PC-9 (cell line): ENCODE results near the gene ZNF580. TPM values are rescaled to one million over a fixed set of nuclear protein-coding genes. Genes with fewer than 3 reads are reported as not detected.

Source experiments
- BruUV-seq: library from RNA; stranded (reverse); fragments of 400-500 nt; replicated peaks from 2 replicates; lab custom pipeline; 2021; lab: Mats Ljungman, UMichigan
- CTCF ChIA-PET: fragments of 300-600 bp; sonication (Branson Sonifier 250); formaldehyde crosslinking; loops from one replicate; lab custom pipeline; 2022; ENCODE audit warnings: antibody characterized with exemption; lab: Charles Lee
- POLR2A ChIA-PET: fragments of 300-600 bp; sonication (Branson Sonifier 250); formaldehyde crosslinking; loops from one replicate; lab custom pipeline; 2022; ENCODE audit warnings: antibody characterized with exemption; ENCODE audit not compliant: unreplicated experiment; lab: Charles Lee
- DNase-seq, 2 experiments: peaks; one replicate each; pipeline versions ENCODE4 v3.0.0 to v3.0.0-alpha.2; 2015 to 2022; ENCODE audit warnings: mixed read lengths in 1 of 2
- H2AFZ ChIP-seq: fragments of 200-600 bp; sonication (generic); 2 replicates; pipeline ENCODE4 v1.8.1; 2017; ENCODE audit warnings: antibody characterized with exemption
- H3F3A ChIP-seq: fragments of 200-600 bp; sonication (generic); 2 replicates; pipeline ENCODE4 v1.8.1; 2017; ENCODE audit warnings: antibody characterized with exemption, mild to moderate bottlenecking, low read depth; ENCODE audit not compliant: insufficient read depth
- H3K27ac ChIP-seq: fragments of 200-600 bp; sonication (generic); 2 replicates; pipeline ENCODE4 v1.6.1; 2016; ENCODE audit warnings: mixed run types
- H3K27me3 ChIP-seq: fragments of 200-600 bp; sonication (generic); 2 replicates; pipeline ENCODE4 v1.6.1; 2016; ENCODE audit warnings: low read depth, mixed run types; ENCODE audit not compliant: insufficient read depth
- H3K36me3 ChIP-seq: fragments of 200-600 bp; sonication (generic); 2 replicates; pipeline ENCODE4 v1.6.1; 2016; ENCODE audit warnings: low read depth, mixed run types
- H3K4me1 ChIP-seq: fragments of 200-600 bp; sonication (generic); replicated peaks from 2 replicates; pipeline ENCODE4 v1.6.1; 2016; ENCODE audit warnings: mixed run types; ENCODE audit not compliant: insufficient read depth
- H3K4me2 ChIP-seq: fragments of 200-600 bp; sonication (generic); 2 replicates; pipeline ENCODE4 v1.6.1; 2017; ENCODE audit warnings: mixed run types
- H3K4me3 ChIP-seq: fragments of 200-600 bp; sonication (generic); 2 replicates; pipeline ENCODE4 v1.6.1; 2016; ENCODE audit warnings: mixed run types
- H3K79me2 ChIP-seq: fragments of 200-600 bp; sonication (generic); 2 replicates; pipeline ENCODE4 v1.6.1; 2017; ENCODE audit warnings: low read depth, mixed run types
- H3K9me2 ChIP-seq: fragments of 200-600 bp; sonication (generic); 2 replicates; pipeline ENCODE4 v1.8.1; 2017; ENCODE audit warnings: mild to moderate bottlenecking; ENCODE audit not compliant: insufficient read depth
- H3K9me3 ChIP-seq: fragments of 200-600 bp; sonication (generic); 2 replicates; pipeline ENCODE4 v1.8.1; 2016; ENCODE audit warnings: low read depth; ENCODE audit not compliant: insufficient read depth
- H4K20me1 ChIP-seq: fragments of 200-600 bp; sonication (generic); 2 replicates; pipeline ENCODE4 v1.8.1; 2017; ENCODE audit not compliant: insufficient read depth
- EZH2 ChIP-seq: fragments of 200-600 bp; sonication (generic); IDR thresholded peaks from 2 replicates; pipeline ENCODE4 v1.8.0; 2017; ENCODE audit warnings: antibody characterized with exemption, low read depth
- intact Hi-C: fragments of 100-400 bp; cut with micrococcal nuclease; formaldehyde crosslinking; loops from one replicate; pipeline ENCODE4 v1.10.0; 2022; ENCODE audit not compliant: unreplicated experiment
- total RNA-seq: library from RNA; stranded (reverse); gene quantifications from 2 replicates; pipeline ENCODE4 v1.2.3, GENCODE V29; 2021
- TF ChIP-seq, protein P1 (sequence below): fragments of 200-600 bp; sonication (generic); conservative IDR thresholded peaks from 2 replicates; pipeline ENCODE4 v1.6.1; 2017; ENCODE audit warnings: mixed run types, antibody characterized with exemption, mild to moderate bottlenecking, moderate library complexity

The ZNF580 gene
- total RNA-seq, 1 experiment from 2014 or later = 56.6 TPM

- no peak for DNase-seq
- no peaks in the 10 kb centered on the region for H3K9me3 ChIP-seq
- BruUV-seq = no TSS peak
- H3K4me3 ChIP-seq = no peak overlapping the region
- H4K20me1 ChIP-seq = peaks cover 95% of the 10 kb centered on the region
- peaks cover 50% of the 10 kb centered on the region for H3K36me3 ChIP-seq
- TF ChIP-seq, protein P1, sequence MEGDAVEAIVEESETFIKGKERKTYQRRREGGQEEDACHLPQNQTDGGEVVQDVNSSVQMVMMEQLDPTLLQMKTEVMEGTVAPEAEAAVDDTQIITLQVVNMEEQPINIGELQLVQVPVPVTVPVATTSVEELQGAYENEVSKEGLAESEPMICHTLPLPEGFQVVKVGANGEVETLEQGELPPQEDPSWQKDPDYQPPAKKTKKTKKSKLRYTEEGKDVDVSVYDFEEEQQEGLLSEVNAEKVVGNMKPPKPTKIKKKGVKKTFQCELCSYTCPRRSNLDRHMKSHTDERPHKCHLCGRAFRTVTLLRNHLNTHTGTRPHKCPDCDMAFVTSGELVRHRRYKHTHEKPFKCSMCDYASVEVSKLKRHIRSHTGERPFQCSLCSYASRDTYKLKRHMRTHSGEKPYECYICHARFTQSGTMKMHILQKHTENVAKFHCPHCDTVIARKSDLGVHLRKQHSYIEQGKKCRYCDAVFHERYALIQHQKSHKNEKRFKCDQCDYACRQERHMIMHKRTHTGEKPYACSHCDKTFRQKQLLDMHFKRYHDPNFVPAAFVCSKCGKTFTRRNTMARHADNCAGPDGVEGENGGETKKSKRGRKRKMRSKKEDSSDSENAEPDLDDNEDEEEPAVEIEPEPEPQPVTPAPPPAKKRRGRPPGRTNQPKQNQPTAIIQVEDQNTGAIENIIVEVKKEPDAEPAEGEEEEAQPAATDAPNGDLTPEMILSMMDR = no peak
- no peak for TF ChIP-seq EZH2
- H3K4me1 ChIP-seq = peaks cover 23% of the 10 kb centered on the region
- ChIA-PET CTCF (no interaction called here), POLR2A (no interaction called here)
- H3K27ac ChIP-seq = no peak overlapping the region
- H3F3A ChIP-seq = peaks cover 50% of the 10 kb centered on the region
- H3K9me2 ChIP-seq = no peaks in the 10 kb centered on the region
- H3K27me3 ChIP-seq = no peaks in the 10 kb centered on the region
- H2AFZ ChIP-seq = no peak overlapping the region
- no peak overlapping the region for H3K4me2 ChIP-seq
- intact Hi-C loops = no loop called here
- peaks cover 98% of the 10 kb centered on the region for H3K79me2 ChIP-seq
Observed at GRCh38 chr19:55661826-55662225, 21.0 kb downstream of the ZNF580 start.

DNA sequence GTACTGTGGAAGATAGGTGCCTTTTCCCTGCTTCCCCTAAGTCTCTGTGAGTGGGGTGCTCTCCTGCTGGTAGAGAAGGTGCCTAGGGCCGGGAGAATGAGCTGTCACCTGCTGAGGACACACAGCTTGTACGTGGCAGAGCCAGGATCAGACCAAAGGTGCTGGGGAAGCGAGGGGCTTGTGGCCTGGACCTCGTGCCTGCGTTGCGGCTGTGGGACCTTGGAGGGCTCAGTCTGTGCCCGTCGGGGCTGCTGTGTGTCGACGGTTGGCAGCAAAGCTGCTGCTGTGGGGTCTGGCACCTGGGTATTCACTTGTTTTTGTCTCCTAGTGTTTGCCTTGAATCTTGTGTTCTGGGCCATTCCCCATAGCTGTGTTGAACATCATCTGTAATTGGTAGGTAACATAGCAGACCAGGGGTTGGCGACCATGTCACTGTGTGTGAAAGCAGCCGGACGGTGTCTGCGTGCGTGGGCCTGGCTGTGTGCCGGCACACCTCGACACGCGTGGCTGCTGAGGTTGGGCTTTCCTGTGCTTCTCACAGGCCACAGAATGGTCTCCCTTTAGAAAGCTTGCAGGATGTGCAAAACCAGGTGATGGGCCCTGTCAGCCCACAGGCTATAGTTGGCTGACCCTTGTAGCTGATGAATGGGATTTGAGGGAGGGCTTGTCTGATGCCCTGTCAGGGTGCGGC, 23.2 kb downstream of the ZNF580 start:
- Histone ChIP-seq H3K27ac (no peak overlapping the region), H2AFZ (no peak overlapping the region), H3F3A (peaks cover 69% of the 10 kb centered on the region), H3K79me2 (peaks cover 98% of the 10 kb centered on the region), H3K9me3 (no peaks in the 10 kb centered on the region), H3K9me2 (no peaks in the 10 kb centered on the region), H3K36me3 (peaks cover 56% of the 10 kb centered on the region), H3K27me3 (no peaks in the 10 kb centered on the region), H4K20me1 (peaks cover 95% of the 10 kb centered on the region), H3K4me3 (no peak overlapping the region), H3K4me2 (no peak overlapping the region), H3K4me1 (peaks cover 30% of the 10 kb centered on the region)
- no peak for DNase-seq
- CTCF ChIA-PET = interaction anchor here (0.6 kb wide), 1 partner anchor 81 kb away, joined by 4 read pairs; no protein-coding TSS in a partner anchor
- POLR2A ChIA-PET = no interaction called here
- TF ChIP-seq, protein P1 = no peak
- TF ChIP-seq EZH2 = no peak
- intact Hi-C loops = no loop called here
- no TSS peak for BruUV-seq

GRCh38 chr19:55666343-55667005, 25.7 kb downstream of the ZNF580 start:
- Histone ChIP-seq H3K27ac (peak overlapping the region; percentile 33; the same call in 1 of the 2 replicates), H4K20me1 (peaks cover 93% of the 10 kb centered on the region), H3K9me3 (no peaks in the 10 kb centered on the region), H3K4me2 (no peak overlapping the region; the same call in 1 of the 2 replicates), H3K27me3 (no peaks in the 10 kb centered on the region), H3K4me1 (peaks cover 48% of the 10 kb centered on the region), H2AFZ (no peak overlapping the region), H3F3A (peaks cover 89% of the 10 kb centered on the region), H3K9me2 (no peaks in the 10 kb centered on the region), H3K79me2 (peaks cover 98% of the 10 kb centered on the region), H3K4me3 (no peak overlapping the region), H3K36me3 (peaks cover 58% of the 10 kb centered on the region)
- intact Hi-C loops = no loop called here
- no peak for TF ChIP-seq EZH2
- TF ChIP-seq, protein P1 = no peak
- DNase-seq = no peak
- ChIA-PET CTCF (no interaction called here), POLR2A (interaction anchor here (0.6 kb wide), 2 partner anchors 454 to 1675 kb away, joined by 5 read pairs; partner anchors contain the start of gene CACNG6)
- no TSS peak for BruUV-seq
